Esophagus (tissue), 2 donors: ENCODE data around the gene KXD1. TPM values are rescaled to one million over a fixed set of nuclear protein-coding genes. Genes with fewer than 3 reads are reported as not detected.
"Not testable (repeated sequence)": the region's sequence is repeated elsewhere in the genome, so short reads cannot be mapped to it uniquely, and the experiment has no call there.

Source experiments
- H3K27ac ChIP-seq, 2 donors: one replicate each; pipeline ENCODE4 v1.5.1; 2013; ENCODE audit warnings: low read depth in 2 of 2, mild to moderate bottlenecking in 2 of 2, inconsistent platforms in 1 of 2, low read length in 1 of 2, moderate library complexity in 1 of 2
- H3K27me3 ChIP-seq, 2 donors: one replicate each; pipeline ENCODE4 v1.6.1; 2013; ENCODE audit warnings: low read length in 2 of 2, control low read depth in 1 of 2, mild to moderate bottlenecking in 1 of 2; ENCODE audit not compliant: insufficient read depth in 2 of 2, control insufficient read depth in 1 of 2
- H3K36me3 ChIP-seq, 2 donors: one replicate each; pipeline ENCODE4 v1.6.1; 2013; ENCODE audit warnings: low read length in 1 of 2; ENCODE audit not compliant: control insufficient read depth in 2 of 2, insufficient read depth in 2 of 2
- H3K4me1 ChIP-seq, 2 donors: one replicate each; pipeline ENCODE4 v1.6.1; 2013; ENCODE audit warnings: low read length in 1 of 2; ENCODE audit not compliant: control insufficient read depth in 2 of 2, insufficient read depth in 2 of 2
- H3K4me3 ChIP-seq, 2 donors: one replicate each; pipeline ENCODE4 v1.5.1; 2013; ENCODE audit warnings: low read length in 2 of 2, mild to moderate bottlenecking in 2 of 2, low read depth in 1 of 2, moderate library complexity in 1 of 2
- H3K9me3 ChIP-seq, 2 donors: one replicate each; pipeline ENCODE4 v1.6.1; 2013; ENCODE audit warnings: mild to moderate bottlenecking in 2 of 2, low read depth in 1 of 2, low read length in 1 of 2, moderate library complexity in 1 of 2; ENCODE audit not compliant: control insufficient read depth in 2 of 2, insufficient read depth in 1 of 2
- WGBS, 2 donors: extraction: QIAGEN DNeasy Blood & Tissue Kit; methylation state at CpG; one replicate each; pipeline ENCODE4 v1.1.7; 2013; 5-methylcytosine and 5-hydroxymethylcytosine counted together
- polyA plus RNA-seq, 2 donors: library from polyadenylated mRNA; stranded (reverse); fragments of 200-250 nt; gene quantifications; one replicate each; pipeline ENCODE4 v1.2.3, GENCODE V29; 2013
- donor health status: healthy with polysubstance abuse.
- donor health status: Bipolar disorder and iron deficiency.

The KXD1 gene
- polyA plus RNA-seq, 2 donors = 43.7 to 68.1 TPM

DNA sequence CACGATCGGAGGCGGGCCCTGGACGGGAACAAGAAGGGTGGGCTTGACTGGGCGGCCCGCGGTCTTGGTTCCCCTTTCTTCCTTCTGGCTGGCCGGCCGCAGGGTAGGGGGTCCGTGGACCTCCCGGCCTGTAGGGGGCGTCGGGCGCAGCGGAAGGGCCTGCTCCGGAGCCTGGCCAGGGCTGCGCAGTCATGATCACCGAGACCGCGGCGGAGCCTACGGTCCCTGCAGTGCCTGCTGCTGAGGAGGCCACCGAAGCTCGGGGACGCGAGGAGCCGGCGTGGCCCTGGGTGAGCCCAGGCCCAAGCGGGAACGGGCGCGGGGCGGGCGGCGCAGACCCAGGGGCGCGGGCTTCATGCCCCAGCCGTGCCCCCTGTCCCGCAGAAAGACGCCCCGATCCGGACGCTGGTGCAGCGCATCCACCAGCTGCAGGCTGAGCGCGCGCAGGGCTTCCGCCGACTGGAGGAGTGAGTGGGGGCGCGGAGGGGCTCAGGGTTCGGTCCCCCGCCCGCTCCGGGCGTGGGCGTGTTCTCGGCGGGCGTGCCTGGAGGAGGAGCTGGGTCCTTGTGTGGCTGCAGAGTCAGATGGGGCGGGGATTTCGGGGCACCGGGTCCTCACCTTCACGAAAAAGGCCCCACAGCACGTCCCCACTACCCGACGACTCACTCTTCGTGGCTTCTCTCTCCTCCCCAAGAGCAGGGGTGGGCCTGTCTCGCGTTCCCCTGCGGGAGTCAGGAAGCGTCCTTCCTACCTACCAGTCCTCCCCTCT, 31.1 kb downstream of the KXD1 start, which contains the start of gene REX1BD:
Gene REX1BD (plus strand): TSS at position 188 of the 769 bp plus-strand sequence. CDS start 4 bp downstream, at position 192.
- Histone ChIP-seq H3K27ac (peak within 1 kb of the TSS; percentile 88 to 93), H3K4me1 (peaks cover 6 to 9% of the 10 kb centered on the region in 2 donors), H3K9me3 (peaks cover 0 to 4% of the 10 kb centered on the region in 2 donors), H3K36me3 (peaks cover 0 to 5% of the 10 kb centered on the region in 2 donors), H3K27me3 (no peaks in the 10 kb centered on the region), H3K4me3 (peak within 1 kb of the TSS; percentile 78 to 85)
- 1% methylated on average over 65 to 72 of the region's 72 CpGs for WGBS, 2 donors

DNA sequence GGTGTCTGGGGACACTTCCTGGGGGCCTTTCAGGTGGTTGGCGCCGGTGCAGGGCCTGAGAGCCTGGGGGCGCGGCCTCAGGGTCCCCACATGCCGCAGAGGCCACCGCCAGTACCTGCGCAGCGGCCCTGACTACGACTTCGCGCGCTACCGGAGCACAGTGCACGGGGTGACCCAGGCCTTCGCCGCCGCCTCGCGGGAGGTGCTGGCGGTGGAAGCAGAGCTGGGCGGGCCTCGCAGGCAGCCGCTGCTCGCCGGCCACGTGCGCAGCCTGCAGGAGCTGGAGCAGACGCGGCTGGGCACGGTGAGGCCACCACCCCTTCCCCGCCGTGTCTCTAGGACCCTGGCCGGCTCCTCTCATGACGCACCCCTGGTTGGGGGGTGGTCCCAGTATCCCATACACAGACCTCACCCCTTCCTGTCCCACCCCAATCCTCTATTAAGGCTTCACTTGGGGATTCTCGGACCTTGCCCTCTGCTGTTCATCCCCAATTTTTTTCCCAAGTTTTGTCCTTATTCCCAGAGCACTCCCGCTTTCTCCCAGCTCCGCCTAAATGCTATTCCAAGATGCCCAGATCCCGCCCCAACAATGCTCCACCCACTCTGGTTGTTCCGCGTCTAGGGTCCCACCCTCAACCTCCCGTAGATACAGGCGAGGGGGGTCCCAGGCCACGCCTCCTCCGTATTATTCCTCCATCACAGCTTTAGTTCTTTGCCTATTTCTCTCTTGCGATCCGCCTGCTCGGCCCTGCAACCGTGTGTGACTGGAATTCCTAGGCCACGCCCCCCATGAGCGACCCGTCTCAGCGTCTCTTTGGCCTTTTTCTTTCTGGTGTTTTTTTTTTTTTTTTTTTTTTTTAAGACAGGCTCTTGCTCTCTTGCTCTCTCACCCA, 32.0 kb downstream of the KXD1 start:
- Histone ChIP-seq H3K36me3 (peaks cover 0 to 5% of the 10 kb centered on the region in 2 donors), H3K27me3 (no peaks in the 10 kb centered on the region), H3K4me1 (peaks cover 10 to 12% of the 10 kb centered on the region in 2 donors), H3K9me3 (peaks cover 0 to 4% of the 10 kb centered on the region in 2 donors), H3K4me3 (peak overlapping the region; percentile 78 to 85), H3K27ac (peak overlapping the region; percentile 88 to 93)
- 6 to 13% methylated on average over 47 to 52 of the region's 52 CpGs for WGBS, 2 donors

- Histone ChIP-seq H3K9me3 (peaks cover 0 to 4% of the 10 kb centered on the region in 2 donors), H3K4me1 (peaks cover 11 to 12% of the 10 kb centered on the region in 2 donors), H3K27ac (peak overlapping the region in 1 of 2 donors; percentile 1), H3K4me3 (no peak overlapping the region), H3K27me3 (no peaks in the 10 kb centered on the region), H3K36me3 (peaks cover 0 to 5% of the 10 kb centered on the region in 2 donors)
- 75 to 76% methylated on average over 40 of the region's 40 CpGs for WGBS, 2 donors
Observed at GRCh38 chr19:18590273-18591272, 32.9 kb downstream of the KXD1 start.

- Histone ChIP-seq H3K36me3 (peaks cover 0 to 5% of the 10 kb centered on the region in 2 donors), H3K27me3 (no peaks in the 10 kb centered on the region), H3K27ac (no peak overlapping the region), H3K9me3 (peaks cover 0 to 4% of the 10 kb centered on the region in 2 donors), H3K4me1 (peaks cover 11 to 12% of the 10 kb centered on the region in 2 donors), H3K4me3 (no peak overlapping the region)
- 87% methylated on average over 22 of the region's 22 CpGs for WGBS, 2 donors
Observed at GRCh38 chr19:18591735-18592385, 34.2 kb downstream of the KXD1 start.

DNA sequence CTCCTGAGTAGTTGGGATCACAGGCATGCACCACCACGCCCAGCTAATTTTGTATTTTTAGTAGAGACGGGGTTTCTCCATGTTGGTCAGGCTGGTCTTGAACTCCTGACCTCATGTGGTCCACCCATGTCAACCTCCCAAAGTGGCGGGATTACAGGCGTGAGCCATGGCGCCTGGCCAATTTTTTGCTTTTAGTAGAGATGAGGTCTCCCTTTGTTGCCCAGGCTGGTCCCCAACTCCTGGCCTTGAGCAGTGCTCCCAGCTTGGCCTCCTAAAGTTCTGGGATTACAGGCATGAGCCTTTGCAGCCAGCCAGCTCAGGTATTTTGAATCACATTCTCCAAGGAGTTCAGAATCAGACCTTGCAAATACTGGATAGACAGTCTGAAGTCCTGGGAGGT, 35.1 kb downstream of the KXD1 start:
- H3K36me3 ChIP-seq, H3K9me3 ChIP-seq, H3K27me3 ChIP-seq, H3K27ac ChIP-seq, H3K4me3 ChIP-seq: not testable (repeated sequence)
- peaks cover 11 to 12% of the 10 kb centered on the region in 2 donors for H3K4me1 ChIP-seq
- 74 to 79% methylated on average over 5 of the region's 5 CpGs for WGBS, 2 donors

- H3K4me1 ChIP-seq = peaks cover 9 to 12% of the 10 kb centered on the region in 2 donors
- no peaks in the 10 kb centered on the region for H3K27me3 ChIP-seq
- no peak overlapping the region for H3K4me3 ChIP-seq
- H3K27ac ChIP-seq = peak overlapping the region in 1 of 2 donors; percentile 22
- peaks cover 0 to 5% of the 10 kb centered on the region in 2 donors for H3K36me3 ChIP-seq
- WGBS, 2 donors = 41 to 43% methylated on average over 25 of the region's 25 CpGs
- peaks cover 0 to 4% of the 10 kb centered on the region in 2 donors for H3K9me3 ChIP-seq
Observed at GRCh38 chr19:18593367-18594095, 35.9 kb downstream of the KXD1 start.

DNA sequence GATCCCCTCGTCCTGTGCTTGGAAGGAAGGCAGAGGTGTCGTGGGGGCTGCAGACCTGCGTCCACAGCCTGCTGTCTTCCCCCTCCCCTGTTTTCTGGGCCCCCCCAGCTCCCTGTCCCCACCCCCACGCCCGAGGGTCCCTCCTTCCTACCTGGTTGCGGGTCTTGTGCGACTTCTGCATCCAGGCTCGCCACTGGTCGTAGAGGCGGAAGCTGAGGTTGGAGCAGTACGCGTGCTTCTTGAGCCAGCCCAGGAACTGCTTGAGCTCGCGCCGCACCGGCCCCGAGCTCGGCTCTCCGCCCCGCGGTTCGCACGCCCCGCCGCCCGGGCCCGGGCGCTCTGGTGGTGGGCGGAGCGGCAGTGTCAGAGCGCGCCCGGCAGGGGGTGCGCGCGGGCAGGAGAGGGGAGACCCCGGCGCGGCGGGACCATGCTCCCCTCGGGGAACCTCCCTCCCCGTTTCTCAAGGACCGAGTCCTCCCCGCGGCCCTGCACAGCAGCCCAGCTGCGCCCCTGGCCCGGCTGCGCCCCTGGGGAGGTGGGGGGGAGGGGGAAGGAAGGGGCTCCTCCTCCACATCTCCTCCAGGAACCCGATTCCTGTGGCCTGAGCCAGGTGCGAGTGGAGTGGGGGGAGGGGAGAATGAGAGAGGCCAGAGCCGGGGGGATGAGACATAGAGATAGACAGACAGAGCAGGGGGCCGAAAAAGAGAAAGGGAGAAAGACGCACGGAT, 36.6 kb downstream of the KXD1 start:
- 1% methylated on average over 47 to 54 of the region's 54 CpGs for WGBS, 2 donors
- Histone ChIP-seq H3K36me3 (peaks cover 0 to 5% of the 10 kb centered on the region in 2 donors), H3K27me3 (no peaks in the 10 kb centered on the region), H3K4me1 (peaks cover 9 to 10% of the 10 kb centered on the region in 2 donors), H3K9me3 (peaks cover 0 to 4% of the 10 kb centered on the region in 2 donors), H3K4me3 (peak overlapping the region in 1 of 2 donors; percentile 7), H3K27ac (peak overlapping the region in 1 of 2 donors; percentile 22)
